Kidney (tissue), 14 donors: Measurements from ENCODE around the gene TFPI. TPM values are rescaled to one million over a fixed set of nuclear protein-coding genes. Genes with fewer than 3 reads are reported as not detected.

Experiments used
- DNase-seq, 5 donors: peaks; one replicate each; pipeline ENCODE4 v3.0.0-alpha.2; 2013 to 2020
- FAIRE-seq: peaks from 2 replicates; lab custom pipeline; 2012; peaks lifted over from hg19 to GRCh38; lab: Jason Lieb, UNC
- H3K27ac ChIP-seq, 2 donors: one replicate each; pipeline ENCODE4 v1.7.0; 2013; ENCODE audit warnings: low read depth in 2 of 2, low read length in 2 of 2, inconsistent platforms in 1 of 2
- H3K27me3 ChIP-seq: one replicate; pipeline ENCODE4 v1.7.1; 2013; ENCODE audit warnings: low read length, inconsistent platforms; ENCODE audit not compliant: control insufficient read depth, insufficient read depth
- H3K36me3 ChIP-seq, 3 donors: one replicate each; pipeline versions ENCODE4 v1.7.0 to v1.7.1; 2013; ENCODE audit warnings: low read length in 3 of 3, control low read depth in 1 of 3, inconsistent platforms in 1 of 3; ENCODE audit not compliant: insufficient read depth in 3 of 3, control insufficient read depth in 2 of 3
- H3K4me1 ChIP-seq, 3 donors: one replicate each; pipeline versions ENCODE4 v1.7.0 to v1.7.1; 2013; ENCODE audit warnings: low read length in 3 of 3, inconsistent platforms in 1 of 3, low read depth in 1 of 3; ENCODE audit not compliant: control insufficient read depth in 2 of 3, insufficient read depth in 2 of 3
- H3K4me3 ChIP-seq, 3 donors: one replicate each; pipeline versions ENCODE4 v1.7.0 to v1.8.1; 2013; ENCODE audit warnings: low read length in 3 of 3, control low read depth in 1 of 3, inconsistent platforms in 1 of 3
- H3K9ac ChIP-seq, 3 donors: one replicate each; pipeline versions ENCODE4 v1.7.0 to v1.7.1; 2013; ENCODE audit warnings: low read length in 3 of 3, control low read depth in 1 of 3, inconsistent platforms in 1 of 3
- H3K9me3 ChIP-seq, 3 donors: one replicate each; pipeline versions ENCODE4 v1.7.0 to v1.7.1; 2013; ENCODE audit warnings: low read length in 3 of 3, control low read depth in 1 of 3, inconsistent platforms in 1 of 3; ENCODE audit not compliant: control insufficient read depth in 2 of 3, insufficient read depth in 1 of 3
- CTCF ChIP-seq: IDR thresholded peaks from 3 replicates; pipeline ENCODE4 v1.5.1; 2012; ENCODE audit warnings: mild to moderate bottlenecking, moderate library complexity, borderline replicate concordance; ENCODE audit not compliant: insufficient read depth; ENCODE audit errors: extremely low read depth
- intact Hi-C: fragments of 100-400 bp; cut with DNase I; formaldehyde crosslinking; loops from one replicate; pipeline ENCODE4 v1.11.1; 2022
- polyA plus RNA-seq: library from polyadenylated mRNA; stranded (reverse); fragments of 350-450 nt; fragmentation: Illumina TruSeq; extraction: RNeasy Lipid Tissue Mini Kit (QIAGEN cat#74804); gene quantifications from one replicate; pipeline ENCODE4 v1.2.3, GENCODE V29; 2014; ENCODE audit warnings: low read depth, low replicate concordance; ENCODE audit not compliant: insufficient read depth
- total RNA-seq: library from RNA; stranded (reverse); fragmentation: NEBNext Ultra II Directional; extraction: Animal tissue kit (Norgen Biotek cat#: 25700); gene quantifications from one replicate; pipeline ENCODE4 v1.2.1, GENCODE V29; 2021
- donor health status: control.
- donor health status: control.
- donor health status: control.
- donor health status: control.
- donor health status: control.
- donor health status: DM: yes; HTN: yes; CAD: no.
- donor health status: Normal renal cell carcinoma (clear cell type).

TFPI gene
- total and polyA plus RNA-seq, 2 donors from 2014 or later, result 26.2 to 266 TPM

- H3K4me3 ChIP-seq, result no peak overlapping the region
- no peak for FAIRE-seq
- no peak for TF ChIP-seq CTCF
- DNase-seq, result no peak
- intact Hi-C loops, result loop anchor here (10.0 kb wide), 1 partner anchor 68 kb away; no protein-coding TSS in a partner anchor
- no peak overlapping the region for H3K9ac ChIP-seq
- no peak overlapping the region for H3K27ac ChIP-seq
- no peaks in the 10 kb centered on the region for H3K36me3 ChIP-seq
- H3K27me3 ChIP-seq, result no peaks in the 10 kb centered on the region
- no peaks in the 10 kb centered on the region for H3K9me3 ChIP-seq
- H3K4me1 ChIP-seq, result no peaks in the 10 kb centered on the region
Observed at GRCh38 chr2:187506416-187506815, 47.8 kb downstream of the TFPI start.

GRCh38 chr2:187505065-187505672 is 49.1 kb downstream of the TFPI start:
- TF ChIP-seq CTCF, result no peak
- Histone ChIP-seq H3K4me3 (no peak overlapping the region), H3K27me3 (no peaks in the 10 kb centered on the region), H3K9me3 (no peaks in the 10 kb centered on the region), H3K27ac (no peak overlapping the region), H3K36me3 (no peaks in the 10 kb centered on the region), H3K4me1 (no peaks in the 10 kb centered on the region), H3K9ac (no peak overlapping the region)
- intact Hi-C loops, result loop anchor here (10.0 kb wide), 1 partner anchor 70 kb away; no protein-coding TSS in a partner anchor
- FAIRE-seq, result no peak
- DNase-seq, result no peak

GRCh38 chr2:187504312-187504921 is 49.8 kb downstream of the TFPI start:
- Histone ChIP-seq H3K27ac (no peak overlapping the region), H3K36me3 (no peaks in the 10 kb centered on the region), H3K27me3 (no peaks in the 10 kb centered on the region), H3K9ac (no peak overlapping the region), H3K9me3 (no peaks in the 10 kb centered on the region), H3K4me1 (no peaks in the 10 kb centered on the region), H3K4me3 (no peak overlapping the region)
- FAIRE-seq (no peak), DNase-seq (no peak)
- TF ChIP-seq CTCF, result no peak
- intact Hi-C loops, result loop anchor here (10.0 kb wide), 1 partner anchor 70 kb away; no protein-coding TSS in a partner anchor
